ENCODE data around the gene NPHP1. TPM values are rescaled to one million over a fixed set of nuclear protein-coding genes. Genes with fewer than 3 reads are reported as not detected.

NPHP1 gene
- total and polyA plus RNA-seq, 2 of the 4 experiments (the other 2 are of a cell fraction) = 1.8 to 2.5 TPM

GRCh38 chr2:110205660-110206455, 1.0 kb upstream of the NPHP1 start:
- Histone ChIP-seq H3K18ac (ENCODE audit: low read depth, low read length) (no peak overlapping the region), H3K56ac (ENCODE audit: extremely low read depth, insufficient read depth, low read length) (no peak overlapping the region), H2AFZ (replicated peaks; ENCODE audit: low read length, poor library complexity) (no peak overlapping the region), H3K4me3 (ENCODE audit: insufficient read depth, low read depth, low read length) (no peak overlapping the region), H4K91ac (ENCODE audit: insufficient read depth, low read depth, low read length) (no peak overlapping the region), H2BK20ac (ENCODE audit: low read depth, low read length) (no peak overlapping the region), H3K27ac (ENCODE audit: insufficient read depth, low read length) (no peak overlapping the region), H4K5ac (ENCODE audit: low read depth, low read length) (peak overlapping the region; percentile 68; the same call in 1 of the 2 replicates), H3K4ac (ENCODE audit: low read depth, low read length) (no peak overlapping the region), H3K14ac (replicated peaks; ENCODE audit: low read depth, low read length) (no peak overlapping the region), H3K9me3 (ENCODE audit: control insufficient read depth, insufficient read depth, low read length) (no peaks in the 10 kb centered on the region), H3K23ac (ENCODE audit: low read depth, low read length) (no peak overlapping the region), H2BK15ac (ENCODE audit: low read depth, low read length) (no peak overlapping the region), H2BK120ac (ENCODE audit: low read depth, low read length) (no peak overlapping the region), H4K8ac (ENCODE audit: low read depth in 2 of 2, low read length in 2 of 2) (peak overlapping the region; percentile 94 to 100), H3K9ac (ENCODE audit: low read depth, low read length) (no peak overlapping the region), H3K27me3 (ENCODE audit: control insufficient read depth, insufficient read depth, low read length) (no peaks in the 10 kb centered on the region), H3K36me3 (ENCODE audit: control insufficient read depth, insufficient read depth, low read length) (peaks cover 2% of the 10 kb centered on the region), H3K4me1 (ENCODE audit: control insufficient read depth, insufficient read depth, low read length) (0 out of 2 replicates have a peak, but pooled peaks cover 2% of the 10 kb centered on the region), H2BK5ac (ENCODE audit: low read depth, low read length, poor library complexity, severe bottlenecking) (no peak overlapping the region), H3K79me1 (ENCODE audit: low read depth in 1 of 2, low read length in 2 of 2) (peaks cover 1 to 14% of the 10 kb centered on the region in 2 experiments; a peak in 3 of 4 replicates), H3K9me1 (ENCODE audit: insufficient read depth, low read length) (peaks cover 8% of the 10 kb centered on the region), H4K20me1 (ENCODE audit: insufficient read depth, low read length) (no peaks in the 10 kb centered on the region), H2AK9ac (replicated peaks; ENCODE audit: low read depth, low read length, poor library complexity) (no peak overlapping the region), H2AK5ac (ENCODE audit: low read depth, low read length) (no peak overlapping the region), H3K4me2 (ENCODE audit: low read depth, low read length) (no peak overlapping the region)
- in situ Hi-C loops (cut with MboI; ENCODE audit: low sequenced_read_pairs) (no loop called here), dilution Hi-C loops (cut with HindIII; ENCODE audit: low sequenced_read_pairs, unreplicated experiment) (no loop called here), intact Hi-C loops (cut with micrococcal nuclease) (no loop called here)
- WGBS, 2 experiments (ENCODE audit: extremely low coverage in 2 of 2, insufficient read length in 1 of 2) = no CpG with 5 or more reads among the region's 3 CpGs
- BruUV-seq (replicated peaks) = no TSS peak
- ChIA-PET CTCF (no interaction called here), POLR2A (ENCODE audit: unreplicated experiment) (no interaction called here)
- ATAC-seq (ENCODE audit: low read depth) (no peak), DNase-seq (peak; percentile 34)
- no peak for TF ChIP-seq USF2 (IDR thresholded peaks at IDR 0.05; ENCODE audit: low read depth, low read length)
